ENCODE measurements around the gene SNTG2. TPM values are rescaled to one million over a fixed set of nuclear protein-coding genes. Genes with fewer than 3 reads are reported as not detected.

SNTG2 gene
- total RNA-seq, 1 donor from 2014 or later, result not detected

- TF ChIP-seq, protein P1, sequence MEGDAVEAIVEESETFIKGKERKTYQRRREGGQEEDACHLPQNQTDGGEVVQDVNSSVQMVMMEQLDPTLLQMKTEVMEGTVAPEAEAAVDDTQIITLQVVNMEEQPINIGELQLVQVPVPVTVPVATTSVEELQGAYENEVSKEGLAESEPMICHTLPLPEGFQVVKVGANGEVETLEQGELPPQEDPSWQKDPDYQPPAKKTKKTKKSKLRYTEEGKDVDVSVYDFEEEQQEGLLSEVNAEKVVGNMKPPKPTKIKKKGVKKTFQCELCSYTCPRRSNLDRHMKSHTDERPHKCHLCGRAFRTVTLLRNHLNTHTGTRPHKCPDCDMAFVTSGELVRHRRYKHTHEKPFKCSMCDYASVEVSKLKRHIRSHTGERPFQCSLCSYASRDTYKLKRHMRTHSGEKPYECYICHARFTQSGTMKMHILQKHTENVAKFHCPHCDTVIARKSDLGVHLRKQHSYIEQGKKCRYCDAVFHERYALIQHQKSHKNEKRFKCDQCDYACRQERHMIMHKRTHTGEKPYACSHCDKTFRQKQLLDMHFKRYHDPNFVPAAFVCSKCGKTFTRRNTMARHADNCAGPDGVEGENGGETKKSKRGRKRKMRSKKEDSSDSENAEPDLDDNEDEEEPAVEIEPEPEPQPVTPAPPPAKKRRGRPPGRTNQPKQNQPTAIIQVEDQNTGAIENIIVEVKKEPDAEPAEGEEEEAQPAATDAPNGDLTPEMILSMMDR (conservative IDR thresholded peaks at IDR 0.05; ENCODE audit: low read depth, low read length), result no peak
Observed at GRCh38 chr2:1246991-1247390, 296.3 kb downstream of the SNTG2 start.

DNA sequence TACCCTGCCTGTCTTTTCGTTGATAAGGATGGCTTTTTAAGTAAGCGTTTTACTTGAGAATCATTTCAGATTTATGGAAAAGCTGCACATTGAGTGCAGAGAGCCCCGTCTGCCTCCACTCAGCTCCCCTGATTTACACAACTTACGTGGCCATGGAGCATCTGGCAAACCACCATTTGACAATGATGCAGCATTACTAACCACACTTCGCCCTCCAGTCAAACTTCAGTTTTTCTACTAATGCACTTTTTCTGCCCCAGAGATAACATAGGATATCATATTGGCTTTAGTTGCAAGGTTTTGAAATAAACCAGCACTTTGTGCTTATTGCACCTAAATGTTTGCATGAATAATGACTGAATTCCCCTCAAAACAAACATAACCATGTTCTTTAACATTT lies 297.5 kb downstream of the SNTG2 start:
- H3K4me3 ChIP-seq (ENCODE audit: low read depth, low read length), result no peak overlapping the region
- DNase-seq (ENCODE audit: low read depth), result no peak
- TF ChIP-seq, protein P1 (conservative IDR thresholded peaks at IDR 0.05; ENCODE audit: low read depth, low read length), result no peak

More at GRCh38 chr2:1246991-1247390, 296.3 kb downstream of the SNTG2 start:
- no peak overlapping the region for H3K4me3 ChIP-seq (ENCODE audit: low read depth, low read length)
- DNase-seq (ENCODE audit: low read depth), result no peak

DNA sequence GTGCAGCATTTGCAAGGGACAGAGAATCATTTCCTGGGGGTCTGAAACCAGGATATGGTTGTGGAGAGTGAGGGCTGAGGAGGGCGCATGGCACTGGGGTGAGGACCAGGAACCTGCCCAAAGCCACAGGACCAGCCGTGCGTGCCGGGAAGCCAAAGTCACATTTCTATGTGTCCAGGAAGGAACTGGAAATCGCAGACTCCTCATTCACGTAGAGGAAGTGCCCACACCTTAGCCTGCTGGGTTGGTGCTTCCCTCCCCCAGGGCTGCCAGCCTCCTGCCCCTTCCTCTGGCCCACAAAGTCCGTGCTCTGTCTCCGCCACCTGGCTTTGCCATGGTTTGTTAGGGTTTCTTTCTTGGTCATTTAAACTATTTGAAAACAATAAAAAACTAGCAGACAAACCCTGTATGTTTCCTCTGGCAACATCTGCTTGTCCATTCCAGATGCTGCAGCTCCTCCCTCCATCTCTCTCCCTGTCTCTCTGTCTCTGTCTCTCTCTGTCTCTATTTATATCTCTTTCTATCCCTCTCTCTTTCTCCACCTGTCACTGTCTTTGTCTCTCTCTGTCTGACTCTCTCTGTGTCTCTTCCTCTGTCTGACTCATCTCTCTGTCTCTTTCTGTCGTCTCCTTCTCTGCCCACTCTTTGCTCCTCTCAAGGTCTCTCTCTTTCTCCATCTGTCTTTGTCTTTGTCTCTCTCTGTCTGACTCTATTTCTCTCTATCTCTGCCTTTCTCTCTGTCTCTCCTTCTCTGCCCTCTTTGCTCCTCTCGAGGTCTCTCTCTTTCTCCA lies 299.4 kb downstream of the SNTG2 start:
- TF ChIP-seq, protein P1 (conservative IDR thresholded peaks at IDR 0.05; ENCODE audit: low read depth, low read length), result no peak
- no peak for DNase-seq (ENCODE audit: low read depth)
- no peak overlapping the region for H3K4me3 ChIP-seq (ENCODE audit: low read depth, low read length)

DNA sequence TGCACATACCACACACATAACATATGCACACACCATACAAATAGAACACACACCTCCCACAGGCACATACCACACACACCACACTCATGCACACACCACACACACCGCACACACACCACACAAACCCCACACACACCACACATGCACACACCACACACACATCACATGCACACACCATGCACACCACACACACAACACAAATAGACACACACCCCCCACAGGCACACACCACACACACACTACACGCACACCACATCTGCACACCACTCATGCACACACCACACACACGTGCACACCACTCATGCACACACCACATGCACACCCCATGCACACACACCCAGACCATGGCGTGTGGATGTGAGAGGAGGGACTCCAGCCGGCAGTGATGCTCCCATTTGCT lies 300.9 kb downstream of the SNTG2 start:
- TF ChIP-seq, protein P1 (conservative IDR thresholded peaks at IDR 0.05; ENCODE audit: low read depth, low read length), result no peak
- DNase-seq (ENCODE audit: low read depth), result no peak

GRCh38 chr2:1253629-1254028 lies 303.0 kb downstream of the SNTG2 start:
- DNase-seq (ENCODE audit: low read depth), result no peak
- TF ChIP-seq, protein P1 (conservative IDR thresholded peaks at IDR 0.05; ENCODE audit: low read depth, low read length), result no peak

More for the DNA sequence above, 300.9 kb downstream of the SNTG2 start:
- H3K4me3 ChIP-seq (ENCODE audit: low read depth, low read length), result no peak overlapping the region

DNA sequence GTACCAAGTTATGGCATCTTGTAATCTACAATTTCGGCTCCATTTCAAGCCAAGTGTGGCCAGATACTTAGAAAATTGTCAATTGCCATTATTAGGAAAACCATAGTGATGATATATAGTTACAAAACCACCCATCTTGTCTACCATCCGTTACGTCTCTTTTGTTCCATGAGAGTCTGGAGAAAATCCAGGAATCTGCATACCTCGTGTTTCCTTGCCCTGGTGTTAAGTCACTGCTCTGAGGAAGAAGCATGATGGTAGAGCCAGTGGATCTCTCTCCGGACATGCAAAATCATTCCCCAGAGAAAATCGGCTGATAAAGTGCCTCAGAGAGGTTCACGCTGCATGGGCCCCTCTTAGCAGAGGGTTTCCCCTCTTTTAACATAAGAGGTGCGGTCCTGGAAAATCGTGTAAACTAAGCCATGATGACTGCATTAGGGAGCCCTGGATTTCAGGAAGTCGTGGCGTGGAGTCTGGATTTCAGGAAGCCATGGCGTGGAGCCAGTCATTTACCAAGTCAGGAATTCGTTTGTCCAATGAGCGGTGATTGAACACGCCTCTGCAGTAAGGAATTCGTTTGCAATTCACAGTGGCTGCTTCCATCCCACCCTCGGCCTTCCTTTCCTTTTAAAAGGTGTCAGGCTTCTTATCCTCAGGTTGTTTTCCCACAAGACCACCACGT lies 304.2 kb downstream of the SNTG2 start:
- TF ChIP-seq, protein P1 (conservative IDR thresholded peaks at IDR 0.05; ENCODE audit: low read depth, low read length), result no peak
- no peak for DNase-seq (ENCODE audit: low read depth)
- no peak overlapping the region for H3K4me3 ChIP-seq (ENCODE audit: low read depth, low read length)

More at GRCh38 chr2:1253629-1254028, 303.0 kb downstream of the SNTG2 start:
- H3K4me3 ChIP-seq (ENCODE audit: low read depth, low read length), result no peak overlapping the region

Measured in epithelial cell of proximal tubule (primary cell).